Vagina (tissue), 2 donors: ENCODE measurements around the gene DUSP8. TPM values are rescaled to one million over a fixed set of nuclear protein-coding genes. Genes with fewer than 3 reads are reported as not detected.
"Not testable (repeated sequence)": the region's sequence is repeated elsewhere in the genome, so short reads cannot be mapped to it uniquely, and the experiment has no call there.

Experiments used
- DNase-seq, 2 donors: peaks; one replicate each; pipeline ENCODE4 v3.0.0-alpha.2; 2017; ENCODE audit errors: extremely low spot score in 2 of 2
- H3K27ac ChIP-seq: fragments of 200-600 bp; sonication (generic); one replicate; pipeline ENCODE4 v1.5.1; 2019
- H3K27me3 ChIP-seq: fragments of 200-600 bp; sonication (generic); one replicate; pipeline ENCODE4 v1.5.1; 2019
- H3K36me3 ChIP-seq, 2 donors: fragments of 200-600 bp; sonication (generic); one replicate each; pipeline ENCODE4 v1.5.1; 2017 to 2019
- H3K4me1 ChIP-seq: fragments of 200-600 bp; sonication (generic); one replicate; pipeline ENCODE4 v1.5.1; 2019
- H3K4me3 ChIP-seq, 2 donors: fragments of 200-600 bp; sonication (generic); 1 replicate in 1 of 2; 2 replicates in 1 of 2; pipeline ENCODE4 v1.5.1; 2016 to 2019
- H3K9me3 ChIP-seq: fragments of 200-600 bp; sonication (generic); one replicate; pipeline ENCODE4 v1.5.1; 2019
- POLR2A ChIP-seq, 2 donors: fragments of 450-650 bp; IDR thresholded peaks; one replicate each; pipeline ENCODE4 v1.6.1; 2017; ENCODE audit warnings: antibody characterized with exemption in 2 of 2, mild to moderate bottlenecking in 2 of 2, moderate library complexity in 2 of 2
- POLR2AphosphoS5 ChIP-seq, 2 donors: sonication (generic); formaldehyde crosslinking; IDR thresholded peaks; one replicate each; pipeline ENCODE4 v1.9.0; 2017; ENCODE audit warnings: antibody characterized with exemption in 2 of 2, mild to moderate bottlenecking in 2 of 2, low read depth in 1 of 2; ENCODE audit not compliant: insufficient read depth in 1 of 2
- intact Hi-C: fragments of 100-400 bp; cut with DNase I; formaldehyde crosslinking; loops from one replicate; pipeline ENCODE4 v1.15.1; 2023
- total RNA-seq: library from RNA; depleted of rRNA; stranded (reverse); fragments of >200 nt; gene quantifications from one replicate; pipeline ENCODE4 v1.2.3, GENCODE V29; 2016
- TF ChIP-seq, protein P1 (sequence below), 3 experiments: fragments of 450-650 bp in 2 of 3; fragments of 200-600 bp in 1 of 3; sonication (generic) in 1 of 3; IDR thresholded peaks; one replicate each; pipeline ENCODE4 v1.5.1; 2017 to 2019; ENCODE audit warnings: antibody characterized with exemption in 3 of 3, mild to moderate bottlenecking in 2 of 3, moderate library complexity in 2 of 3

DUSP8 gene
- total RNA-seq, 1 donor from 2014 or later = 2.9 TPM

DNA sequence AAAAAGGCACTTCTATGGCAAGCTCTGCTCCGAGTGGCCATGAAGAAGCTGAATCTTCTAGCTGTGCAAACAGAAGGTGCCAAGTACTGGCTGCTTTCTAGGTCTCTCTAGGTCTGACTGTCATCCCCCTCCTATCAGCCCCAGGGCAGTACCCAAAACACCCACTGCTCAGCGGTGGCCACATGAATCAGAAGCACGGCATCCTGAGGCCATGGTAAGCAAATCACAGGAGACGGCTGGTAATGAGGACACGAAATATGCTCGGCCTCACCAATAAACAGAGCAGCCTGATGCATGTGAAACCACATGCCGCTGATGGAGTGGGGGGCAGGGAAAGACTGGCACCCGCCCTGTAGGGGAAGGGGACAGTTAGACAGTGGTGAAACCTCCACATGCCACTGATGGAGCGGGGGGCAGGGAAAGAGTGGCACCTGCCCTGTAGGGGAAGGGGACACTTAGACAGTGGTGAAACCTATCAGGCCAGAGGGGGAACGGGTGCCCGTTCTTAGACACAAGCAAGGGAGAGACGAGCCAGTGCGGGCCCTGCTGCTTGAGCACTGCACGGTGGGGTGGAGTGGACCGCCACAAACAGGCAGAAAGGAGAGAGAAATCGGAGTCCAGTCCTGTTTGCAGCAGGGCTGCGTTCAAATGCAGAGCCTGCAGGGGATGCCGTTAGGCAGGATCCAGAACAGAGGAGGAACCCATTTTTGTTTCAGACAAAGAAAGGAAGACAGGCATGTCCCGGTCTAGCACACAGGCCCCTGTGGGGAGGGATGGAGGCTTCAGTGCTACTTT is 55.6 kb downstream of the DUSP8 start:
- peaks cover 83% of the 10 kb centered on the region for H3K4me1 ChIP-seq

DNA sequence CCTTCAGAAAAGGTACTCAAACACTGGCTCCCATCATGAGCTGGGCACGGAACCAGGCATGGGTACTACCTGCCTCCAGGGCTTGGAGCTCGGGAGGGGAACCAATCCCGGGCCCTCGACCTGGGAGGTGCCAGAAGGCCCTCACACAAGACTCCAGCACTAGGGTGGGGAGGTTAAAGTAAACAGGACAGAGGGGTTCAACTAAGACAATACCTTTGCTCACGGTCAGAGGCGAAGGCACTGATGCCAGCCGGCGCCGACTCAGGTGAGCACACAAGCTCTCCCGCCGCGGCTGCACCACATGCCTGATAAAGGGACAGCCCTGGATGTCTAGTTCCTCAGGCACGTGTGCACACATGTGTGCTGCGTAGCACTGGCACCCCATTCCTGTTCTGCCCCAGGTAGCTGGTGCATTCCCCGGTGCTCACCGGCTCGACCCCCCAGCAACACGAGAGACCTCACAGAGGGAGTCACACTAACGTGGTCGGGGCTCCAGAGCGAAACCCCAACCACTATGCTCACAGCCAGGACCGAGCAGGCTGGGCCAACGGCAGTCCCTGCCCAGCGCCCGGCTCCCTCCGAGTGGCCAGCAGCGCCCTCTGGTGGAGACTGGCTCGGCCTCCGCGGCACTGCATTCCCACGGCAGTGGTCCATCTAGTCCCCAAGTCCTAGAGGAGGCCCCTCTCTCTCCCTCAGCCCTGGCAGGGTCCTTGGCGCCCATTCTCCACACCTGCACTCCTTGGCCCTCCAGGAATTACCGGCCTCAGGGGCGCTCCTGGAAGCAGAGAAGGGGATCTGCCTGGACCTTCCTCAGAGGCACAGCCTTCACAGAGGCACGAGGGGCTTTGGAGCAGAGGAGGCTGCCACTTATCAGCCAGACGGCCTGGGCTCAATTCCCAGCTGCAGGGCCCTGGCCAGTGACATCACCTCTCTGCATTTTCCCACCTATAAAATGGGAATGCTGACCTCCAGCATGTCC is 56.7 kb downstream of the DUSP8 start:
- Histone ChIP-seq H3K27me3 (no peaks in the 10 kb centered on the region), H3K4me3 (peak overlapping the region in 1 of 2 donors; percentile 25), H3K9me3 (no peaks in the 10 kb centered on the region), H3K36me3 (no peaks in the 10 kb centered on the region), H3K4me1 (peaks cover 72% of the 10 kb centered on the region), H3K27ac (no peak overlapping the region)
- DNase-seq = no peak
- no peak for TF ChIP-seq POLR2A (IDR thresholded peaks at IDR 0.05)
- TF ChIP-seq, protein P1, sequence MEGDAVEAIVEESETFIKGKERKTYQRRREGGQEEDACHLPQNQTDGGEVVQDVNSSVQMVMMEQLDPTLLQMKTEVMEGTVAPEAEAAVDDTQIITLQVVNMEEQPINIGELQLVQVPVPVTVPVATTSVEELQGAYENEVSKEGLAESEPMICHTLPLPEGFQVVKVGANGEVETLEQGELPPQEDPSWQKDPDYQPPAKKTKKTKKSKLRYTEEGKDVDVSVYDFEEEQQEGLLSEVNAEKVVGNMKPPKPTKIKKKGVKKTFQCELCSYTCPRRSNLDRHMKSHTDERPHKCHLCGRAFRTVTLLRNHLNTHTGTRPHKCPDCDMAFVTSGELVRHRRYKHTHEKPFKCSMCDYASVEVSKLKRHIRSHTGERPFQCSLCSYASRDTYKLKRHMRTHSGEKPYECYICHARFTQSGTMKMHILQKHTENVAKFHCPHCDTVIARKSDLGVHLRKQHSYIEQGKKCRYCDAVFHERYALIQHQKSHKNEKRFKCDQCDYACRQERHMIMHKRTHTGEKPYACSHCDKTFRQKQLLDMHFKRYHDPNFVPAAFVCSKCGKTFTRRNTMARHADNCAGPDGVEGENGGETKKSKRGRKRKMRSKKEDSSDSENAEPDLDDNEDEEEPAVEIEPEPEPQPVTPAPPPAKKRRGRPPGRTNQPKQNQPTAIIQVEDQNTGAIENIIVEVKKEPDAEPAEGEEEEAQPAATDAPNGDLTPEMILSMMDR (IDR thresholded peaks at IDR 0.05) = peak; percentile 86 to 92 (median 90)
- intact Hi-C loops = loop anchor here (5.0 to 10.0 kb wide), 3 partner anchors 58 to 313 kb away; partner anchors contain the start of gene TOLLIP

More for the DNA sequence above, 55.6 kb downstream of the DUSP8 start:
- H3K36me3 ChIP-seq = no peaks in the 10 kb centered on the region
- no peak for DNase-seq
- H3K27ac ChIP-seq = no peak overlapping the region
- H3K9me3 ChIP-seq = no peaks in the 10 kb centered on the region
- H3K4me3 ChIP-seq = no peak overlapping the region
- TF ChIP-seq, protein P1 (IDR thresholded peaks at IDR 0.05) = no peak
- TF ChIP-seq POLR2AphosphoS5 (IDR thresholded peaks at IDR 0.05; ENCODE audit: insufficient read depth in 1 of 2, low read depth in 1 of 2) (no peak), POLR2A (IDR thresholded peaks at IDR 0.05) (no peak)
- intact Hi-C loops = loop anchor here (5.0 to 10.0 kb wide), 3 partner anchors 59 to 314 kb away; partner anchors contain the start of gene TOLLIP
- H3K27me3 ChIP-seq = no peaks in the 10 kb centered on the region

DNA sequence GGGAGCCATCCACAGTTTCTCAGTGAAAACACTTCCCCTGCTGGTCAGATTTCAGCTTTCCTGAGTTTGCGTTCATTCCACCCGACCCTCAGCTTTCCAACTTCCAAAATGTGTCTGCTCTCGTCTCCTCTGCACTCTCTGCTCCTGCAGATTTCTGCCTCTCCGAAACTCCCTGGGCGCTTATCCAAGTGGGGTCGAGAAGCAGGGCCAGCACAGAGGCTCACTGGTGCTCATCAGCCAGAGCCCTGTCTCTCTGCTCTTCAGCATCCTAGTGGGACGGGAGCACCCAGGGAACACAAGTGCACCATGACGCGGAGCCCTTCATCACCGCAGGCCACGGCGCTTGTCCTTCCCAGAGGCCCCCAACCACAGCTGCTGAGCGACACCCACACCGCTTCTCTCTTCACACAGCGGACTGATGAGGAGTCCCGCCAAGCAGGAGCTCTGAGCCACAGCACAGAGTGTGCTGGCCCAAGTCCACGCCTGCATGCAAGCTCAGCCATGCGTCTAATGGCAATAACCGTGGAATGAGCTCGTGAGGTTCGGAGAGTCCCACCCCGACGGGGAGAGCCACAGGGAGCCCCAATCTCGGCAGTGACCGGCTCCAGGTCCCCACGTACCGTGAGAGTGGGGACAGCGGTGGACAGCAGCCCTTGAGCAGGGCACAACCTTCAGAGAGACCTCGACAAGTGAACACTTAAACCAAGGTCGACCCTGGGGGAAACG is 57.6 kb downstream of the DUSP8 start:
- intact Hi-C loops = loop anchor here (5.0 to 10.0 kb wide), 3 partner anchors 57 to 312 kb away; partner anchors contain the start of gene TOLLIP
- no peak for DNase-seq
- Histone ChIP-seq H3K27me3 (no peaks in the 10 kb centered on the region), H3K36me3 (no peaks in the 10 kb centered on the region), H3K4me3 (no peak overlapping the region), H3K9me3 (no peaks in the 10 kb centered on the region), H3K27ac (no peak overlapping the region), H3K4me1 (peaks cover 69% of the 10 kb centered on the region)
- TF ChIP-seq POLR2AphosphoS5 (IDR thresholded peaks at IDR 0.05; ENCODE audit: insufficient read depth in 1 of 2, low read depth in 1 of 2) = no peak
- TF ChIP-seq, protein P1 (IDR thresholded peaks at IDR 0.05) = no peak
- TF ChIP-seq POLR2A (IDR thresholded peaks at IDR 0.05) = no peak

DNA sequence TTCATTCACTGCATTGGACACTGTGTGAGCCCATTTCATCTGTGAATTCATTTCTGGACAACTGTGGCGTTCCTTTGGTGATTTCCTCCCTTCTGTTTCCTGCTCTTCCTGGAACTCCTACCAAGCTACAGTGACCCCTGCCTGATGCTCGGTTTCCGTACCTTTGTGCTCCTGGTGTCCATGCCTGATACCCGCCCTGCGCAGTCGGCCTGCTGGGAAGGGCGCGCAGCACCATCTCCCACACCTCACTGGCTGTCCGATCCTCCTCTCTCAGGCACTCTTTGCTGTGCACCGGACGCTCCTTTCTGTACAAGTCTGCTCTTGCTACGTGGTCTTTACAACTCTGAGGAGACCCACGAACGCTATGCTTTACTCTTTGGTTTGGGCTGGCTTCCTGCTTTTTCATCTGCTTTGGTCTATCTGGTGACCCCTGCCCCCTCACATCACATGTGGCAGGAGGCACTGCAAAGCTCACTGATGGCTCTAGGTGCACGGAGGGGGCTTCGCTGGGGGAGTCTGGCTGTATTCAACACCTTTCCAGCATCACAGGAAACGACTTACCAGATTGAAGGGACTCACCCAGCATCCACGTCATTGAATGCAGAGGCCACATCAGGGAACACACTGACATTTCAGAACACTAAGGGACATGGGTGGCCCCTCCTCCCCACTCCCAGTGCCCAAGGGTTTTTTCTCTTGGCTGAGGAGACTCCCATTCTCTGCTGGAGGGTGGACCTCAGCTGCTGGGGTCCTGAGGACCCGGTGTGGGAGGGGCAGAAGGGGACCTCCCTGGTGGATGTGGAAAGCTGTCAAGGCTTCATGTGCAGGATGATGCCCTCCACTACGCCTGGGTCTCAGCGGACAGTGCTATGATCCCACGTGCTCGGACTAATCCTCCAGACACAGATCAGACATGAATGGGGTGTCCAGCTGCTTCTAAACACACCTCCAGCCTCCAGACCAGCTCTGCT is 58.5 kb downstream of the DUSP8 start:
- intact Hi-C loops = loop anchor here (10.0 kb wide), 1 partner anchor 209 kb away; the partner anchor contains the start of gene TOLLIP
- Histone ChIP-seq H3K36me3 (no peaks in the 10 kb centered on the region), H3K9me3 (no peaks in the 10 kb centered on the region), H3K27me3 (no peaks in the 10 kb centered on the region), H3K4me3 (no peak overlapping the region), H3K4me1 (peaks cover 71% of the 10 kb centered on the region), H3K27ac (no peak overlapping the region)
- TF ChIP-seq POLR2A (IDR thresholded peaks at IDR 0.05) = no peak
- TF ChIP-seq, protein P1 (IDR thresholded peaks at IDR 0.05) = no peak
- TF ChIP-seq POLR2AphosphoS5 (IDR thresholded peaks at IDR 0.05; ENCODE audit: insufficient read depth in 1 of 2, low read depth in 1 of 2) = no peak
- no peak for DNase-seq

DNA sequence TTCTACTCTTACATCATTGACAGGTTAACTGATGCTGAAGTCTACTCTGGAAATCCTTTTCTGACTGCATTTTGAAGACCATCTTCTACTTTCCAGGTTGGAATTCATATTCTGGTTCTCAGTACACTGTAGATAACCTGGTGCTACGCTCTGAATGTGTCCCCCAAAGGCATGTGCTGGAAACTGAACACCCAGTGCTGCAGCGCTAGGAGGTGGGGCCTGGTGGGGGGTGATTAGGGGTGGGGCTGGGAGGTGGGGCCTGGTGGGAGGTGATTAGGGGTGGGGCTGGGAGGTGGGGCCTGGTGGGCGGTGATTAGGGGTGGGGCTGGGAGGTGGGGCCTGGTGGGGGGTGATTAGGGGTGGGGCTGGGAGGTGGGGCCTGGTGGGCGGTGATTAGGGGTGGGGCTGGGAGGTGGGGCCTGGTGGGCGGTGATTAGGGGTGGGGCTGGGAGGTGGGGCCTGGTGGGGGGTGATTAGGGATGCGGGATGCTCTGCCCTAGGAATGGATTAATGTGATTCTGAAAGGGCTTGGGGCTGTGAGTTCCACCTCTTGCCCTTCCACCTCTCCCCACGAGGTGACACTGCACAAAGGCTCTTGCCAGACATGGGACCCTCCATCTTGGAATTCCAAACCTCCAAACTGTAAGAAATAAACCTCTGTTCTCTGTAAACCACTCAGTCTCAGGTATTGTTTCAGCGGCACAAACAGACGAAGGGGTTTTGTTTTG is 59.4 kb downstream of the DUSP8 start:
- H3K9me3 ChIP-seq, H3K27ac ChIP-seq: not testable (repeated sequence)

More for the DNA sequence above, 59.4 kb downstream of the DUSP8 start:
- H3K4me3 ChIP-seq, DNase-seq, H3K36me3 ChIP-seq, H3K27me3 ChIP-seq: not testable (repeated sequence)
- intact Hi-C loops = loop anchor here (10.0 kb wide), 1 partner anchor 208 kb away; the partner anchor contains the start of gene TOLLIP
- peaks cover 78% of the 10 kb centered on the region for H3K4me1 ChIP-seq
